Fibroblast of mammary gland (primary cell): ENCODE data around the gene LDLRAD4.

ENCODE experiments used
- DNase-seq: peaks from one replicate; pipeline ENCODE4 v3.0.0-alpha.2; 2010; ENCODE audit warnings: low read depth
- H3K4me3 ChIP-seq: 2 replicates; pipeline ENCODE4 v1.5.1; 2011; ENCODE audit warnings: low read depth, mild to moderate bottlenecking, low read length, moderate library complexity; ENCODE audit not compliant: control insufficient read depth
- TF ChIP-seq, protein P1 (sequence below): conservative IDR thresholded peaks from 2 replicates; pipeline ENCODE4 v1.5.1; 2011; ENCODE audit warnings: low read depth, low read length, inconsistent platforms; ENCODE audit not compliant: control insufficient read depth, insufficient read depth

LDLRAD4 gene

GRCh38 chr18:13308369-13308768 lies 89.8 kb downstream of the LDLRAD4 start:
- TF ChIP-seq, protein P1, sequence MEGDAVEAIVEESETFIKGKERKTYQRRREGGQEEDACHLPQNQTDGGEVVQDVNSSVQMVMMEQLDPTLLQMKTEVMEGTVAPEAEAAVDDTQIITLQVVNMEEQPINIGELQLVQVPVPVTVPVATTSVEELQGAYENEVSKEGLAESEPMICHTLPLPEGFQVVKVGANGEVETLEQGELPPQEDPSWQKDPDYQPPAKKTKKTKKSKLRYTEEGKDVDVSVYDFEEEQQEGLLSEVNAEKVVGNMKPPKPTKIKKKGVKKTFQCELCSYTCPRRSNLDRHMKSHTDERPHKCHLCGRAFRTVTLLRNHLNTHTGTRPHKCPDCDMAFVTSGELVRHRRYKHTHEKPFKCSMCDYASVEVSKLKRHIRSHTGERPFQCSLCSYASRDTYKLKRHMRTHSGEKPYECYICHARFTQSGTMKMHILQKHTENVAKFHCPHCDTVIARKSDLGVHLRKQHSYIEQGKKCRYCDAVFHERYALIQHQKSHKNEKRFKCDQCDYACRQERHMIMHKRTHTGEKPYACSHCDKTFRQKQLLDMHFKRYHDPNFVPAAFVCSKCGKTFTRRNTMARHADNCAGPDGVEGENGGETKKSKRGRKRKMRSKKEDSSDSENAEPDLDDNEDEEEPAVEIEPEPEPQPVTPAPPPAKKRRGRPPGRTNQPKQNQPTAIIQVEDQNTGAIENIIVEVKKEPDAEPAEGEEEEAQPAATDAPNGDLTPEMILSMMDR = no peak
- H3K4me3 ChIP-seq = no peak overlapping the region
- no peak for DNase-seq

- DNase-seq = no peak
- no peak overlapping the region for H3K4me3 ChIP-seq
- TF ChIP-seq, protein P1 = no peak
Measured at GRCh38 chr18:13309031-13309747, 90.6 kb downstream of the LDLRAD4 start.

DNA sequence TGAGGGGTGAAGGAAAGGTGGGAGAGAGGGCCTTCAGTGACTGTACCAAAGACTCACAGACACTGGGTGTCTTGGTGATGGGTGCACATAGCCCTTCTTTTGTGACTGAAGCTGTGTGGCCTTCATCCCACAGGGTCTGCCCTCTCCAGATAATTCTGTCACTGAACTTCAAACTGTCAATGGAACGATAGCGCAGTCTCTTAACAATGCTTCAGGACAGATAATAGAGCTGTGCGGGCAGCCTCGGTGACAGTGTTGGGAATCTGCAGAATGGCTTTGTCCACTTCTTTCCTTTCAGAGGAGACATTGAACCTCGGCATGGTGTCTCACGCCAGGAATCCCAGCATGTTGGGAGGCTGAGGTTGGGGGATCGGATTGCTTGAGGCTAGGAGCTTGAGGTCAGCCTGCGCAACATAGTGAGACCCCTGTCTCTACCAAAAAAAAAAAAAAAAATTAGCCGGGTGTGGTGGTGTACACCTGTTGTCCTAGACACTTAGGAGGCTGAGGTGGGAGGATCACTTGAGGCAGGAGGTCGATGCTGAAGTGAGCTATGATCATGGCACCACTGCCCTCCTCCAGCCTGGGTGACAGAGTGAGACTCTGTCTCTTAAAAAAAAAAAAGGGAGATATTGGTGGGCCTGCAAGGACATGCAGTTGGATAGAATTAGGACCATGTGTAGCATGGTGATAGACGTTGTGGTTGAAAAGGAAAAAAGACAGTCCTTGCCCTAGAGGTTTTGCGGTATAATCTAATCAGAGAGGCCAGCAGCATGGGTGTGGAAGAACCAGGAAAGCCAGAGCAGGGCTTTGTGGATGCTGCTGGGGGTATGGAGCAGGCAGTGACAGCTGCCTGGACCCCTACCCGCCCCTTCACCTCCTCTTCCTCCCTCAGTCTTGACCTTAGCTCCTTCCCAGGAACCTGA lies 91.4 kb downstream of the LDLRAD4 start:
- no peak overlapping the region for H3K4me3 ChIP-seq
- DNase-seq = no peak
- TF ChIP-seq, protein P1 = no peak

DNA sequence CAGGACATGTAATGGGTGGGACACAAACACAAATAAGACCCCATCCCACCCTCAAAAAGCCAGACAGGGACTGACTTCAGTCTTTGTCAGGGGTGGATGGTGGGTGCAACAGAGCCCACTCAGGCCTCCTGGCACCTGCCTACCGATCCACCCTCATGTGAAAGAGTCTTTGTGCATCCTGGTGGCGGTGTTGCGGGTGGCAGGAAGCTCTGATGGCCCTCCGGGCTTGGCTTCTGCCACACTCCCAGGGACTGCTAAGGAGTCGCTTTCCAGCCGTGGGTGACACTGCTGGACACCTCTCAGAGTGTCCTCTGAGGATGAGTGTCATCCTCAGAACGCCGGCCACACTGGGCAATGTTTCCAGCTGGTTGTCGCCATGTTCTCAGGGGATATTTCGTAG lies 92.6 kb downstream of the LDLRAD4 start:
- no peak for DNase-seq
- H3K4me3 ChIP-seq = no peak overlapping the region
- TF ChIP-seq, protein P1 = no peak

GRCh38 chr18:13312515-13312914 lies 94.0 kb downstream of the LDLRAD4 start:
- no peak overlapping the region for H3K4me3 ChIP-seq
- no peak for DNase-seq
- TF ChIP-seq, protein P1 = no peak

GRCh38 chr18:13313006-13313686 lies 94.6 kb downstream of the LDLRAD4 start:
- TF ChIP-seq, protein P1 = no peak
- no peak for DNase-seq
- no peak overlapping the region for H3K4me3 ChIP-seq
